ENCODE results near the gene EYA2.

EYA2 gene

DNA sequence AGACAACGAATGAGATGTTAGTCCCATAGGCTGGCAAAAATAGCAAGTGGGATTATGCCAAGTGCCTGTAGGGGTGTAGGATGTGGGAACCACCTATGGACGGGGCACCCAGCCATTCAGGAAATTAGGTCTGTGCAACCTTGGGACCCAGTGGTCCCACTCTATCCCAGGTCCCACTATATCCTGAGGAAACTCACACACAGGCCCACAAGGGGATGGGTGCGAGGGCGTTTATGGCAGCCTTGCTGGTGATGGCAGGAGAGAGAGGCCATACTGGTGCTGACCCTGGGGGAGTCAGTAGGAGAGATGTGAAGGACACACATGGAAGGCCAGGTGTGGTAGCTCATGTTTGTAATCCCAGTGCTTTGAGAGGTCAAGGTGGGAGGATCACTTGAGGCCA, 163.6 kb downstream of the EYA2 start:
- no peaks in the 10 kb centered on the region for H3K79me2 ChIP-seq (ENCODE audit: insufficient read depth, low read depth)
- no peak overlapping the region for H3K4me3 ChIP-seq (IDR thresholded peaks at IDR 0.05; ENCODE audit: insufficient read depth, low read depth, low read length)
- no peaks in the 10 kb centered on the region for H4K20me1 ChIP-seq (ENCODE audit: insufficient read depth)
- no peak overlapping the region for H2AFZ ChIP-seq (ENCODE audit: low read depth)
- H3K4me2 ChIP-seq, result no peak overlapping the region
- no peaks in the 10 kb centered on the region for H3K27me3 ChIP-seq (ENCODE audit: insufficient read depth, low read depth)
- H3K36me3 ChIP-seq (ENCODE audit: insufficient read depth), result no peaks in the 10 kb centered on the region
- H3K9ac ChIP-seq, result no peak overlapping the region
- no peak overlapping the region for H3K27ac ChIP-seq
- H3K4me1 ChIP-seq (ENCODE audit: low read depth, poor library complexity, severe bottlenecking), result no peaks in the 10 kb centered on the region
- TF ChIP-seq, protein P1, sequence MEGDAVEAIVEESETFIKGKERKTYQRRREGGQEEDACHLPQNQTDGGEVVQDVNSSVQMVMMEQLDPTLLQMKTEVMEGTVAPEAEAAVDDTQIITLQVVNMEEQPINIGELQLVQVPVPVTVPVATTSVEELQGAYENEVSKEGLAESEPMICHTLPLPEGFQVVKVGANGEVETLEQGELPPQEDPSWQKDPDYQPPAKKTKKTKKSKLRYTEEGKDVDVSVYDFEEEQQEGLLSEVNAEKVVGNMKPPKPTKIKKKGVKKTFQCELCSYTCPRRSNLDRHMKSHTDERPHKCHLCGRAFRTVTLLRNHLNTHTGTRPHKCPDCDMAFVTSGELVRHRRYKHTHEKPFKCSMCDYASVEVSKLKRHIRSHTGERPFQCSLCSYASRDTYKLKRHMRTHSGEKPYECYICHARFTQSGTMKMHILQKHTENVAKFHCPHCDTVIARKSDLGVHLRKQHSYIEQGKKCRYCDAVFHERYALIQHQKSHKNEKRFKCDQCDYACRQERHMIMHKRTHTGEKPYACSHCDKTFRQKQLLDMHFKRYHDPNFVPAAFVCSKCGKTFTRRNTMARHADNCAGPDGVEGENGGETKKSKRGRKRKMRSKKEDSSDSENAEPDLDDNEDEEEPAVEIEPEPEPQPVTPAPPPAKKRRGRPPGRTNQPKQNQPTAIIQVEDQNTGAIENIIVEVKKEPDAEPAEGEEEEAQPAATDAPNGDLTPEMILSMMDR (conservative IDR thresholded peaks at IDR 0.05; ENCODE audit: low read depth, low read length), result no peak

DNA sequence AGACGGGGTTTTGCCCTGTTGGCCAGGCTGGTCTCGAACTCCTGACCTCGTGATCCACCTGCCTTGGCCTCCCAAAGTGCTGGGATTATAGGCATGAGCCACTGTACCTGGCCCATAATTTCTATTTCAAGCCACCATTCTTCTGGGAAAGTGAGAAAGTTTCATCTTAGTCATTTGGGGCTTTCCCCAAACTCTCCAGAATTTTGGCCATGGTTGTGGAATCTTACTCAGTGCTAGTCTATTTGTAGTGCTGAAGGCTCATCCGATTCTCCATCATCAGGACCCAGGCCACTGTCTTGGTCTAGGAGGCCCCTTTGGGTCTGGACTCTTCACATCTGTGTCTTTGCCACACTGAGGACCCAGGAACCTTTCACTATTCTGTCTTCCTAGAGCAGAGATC, 164.9 kb downstream of the EYA2 start:
- H4K20me1 ChIP-seq (ENCODE audit: insufficient read depth), result no peaks in the 10 kb centered on the region
- TF ChIP-seq, protein P1 (conservative IDR thresholded peaks at IDR 0.05; ENCODE audit: low read depth, low read length), result no peak
- H3K27me3 ChIP-seq (ENCODE audit: insufficient read depth, low read depth), result no peaks in the 10 kb centered on the region
- H3K4me1 ChIP-seq (ENCODE audit: low read depth, poor library complexity, severe bottlenecking), result no peaks in the 10 kb centered on the region
- no peaks in the 10 kb centered on the region for H3K79me2 ChIP-seq (ENCODE audit: insufficient read depth, low read depth)
- H2AFZ ChIP-seq (ENCODE audit: low read depth), result no peak overlapping the region
- H3K4me3 ChIP-seq (IDR thresholded peaks at IDR 0.05; ENCODE audit: insufficient read depth, low read depth, low read length), result no peak overlapping the region
- no peaks in the 10 kb centered on the region for H3K36me3 ChIP-seq (ENCODE audit: insufficient read depth)
- no peak overlapping the region for H3K27ac ChIP-seq
- no peak overlapping the region for H3K9ac ChIP-seq
- no peak overlapping the region for H3K4me2 ChIP-seq

DNA sequence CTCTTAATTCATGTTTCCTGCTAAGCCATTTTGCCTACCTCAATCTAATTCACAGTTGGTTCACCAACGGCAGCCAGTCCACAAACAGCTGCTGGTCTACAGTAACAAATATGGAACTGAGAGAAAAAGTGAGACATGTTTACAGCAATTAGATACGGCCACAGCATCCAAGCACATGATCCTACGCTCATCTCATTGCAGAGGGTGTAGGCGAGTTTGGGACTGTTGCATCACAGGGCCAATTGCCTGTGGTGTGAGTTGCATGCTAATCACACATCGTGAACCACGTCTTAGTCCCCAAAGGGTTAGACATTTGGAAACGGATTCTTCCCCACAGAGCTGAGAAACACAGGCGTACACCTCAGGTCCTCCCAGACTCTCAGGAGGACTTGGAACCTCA, 166.9 kb downstream of the EYA2 start:
- no peak overlapping the region for H2AFZ ChIP-seq (ENCODE audit: low read depth)
- H3K36me3 ChIP-seq (ENCODE audit: insufficient read depth), result no peaks in the 10 kb centered on the region; the same call in 1 of the 2 replicates
- no peak overlapping the region for H3K9ac ChIP-seq
- H3K79me2 ChIP-seq (ENCODE audit: insufficient read depth, low read depth), result no peaks in the 10 kb centered on the region; the same call in 1 of the 2 replicates
- no peaks in the 10 kb centered on the region for H4K20me1 ChIP-seq (ENCODE audit: insufficient read depth)
- peaks cover 10% of the 10 kb centered on the region for H3K4me1 ChIP-seq (ENCODE audit: low read depth, poor library complexity, severe bottlenecking)
- H3K27ac ChIP-seq, result no peak overlapping the region
- H3K4me2 ChIP-seq, result no peak overlapping the region
- no peak overlapping the region for H3K4me3 ChIP-seq (IDR thresholded peaks at IDR 0.05; ENCODE audit: insufficient read depth, low read depth, low read length)
- no peaks in the 10 kb centered on the region for H3K27me3 ChIP-seq (ENCODE audit: insufficient read depth, low read depth)
- TF ChIP-seq, protein P1 (conservative IDR thresholded peaks at IDR 0.05; ENCODE audit: low read depth, low read length), result no peak

DNA sequence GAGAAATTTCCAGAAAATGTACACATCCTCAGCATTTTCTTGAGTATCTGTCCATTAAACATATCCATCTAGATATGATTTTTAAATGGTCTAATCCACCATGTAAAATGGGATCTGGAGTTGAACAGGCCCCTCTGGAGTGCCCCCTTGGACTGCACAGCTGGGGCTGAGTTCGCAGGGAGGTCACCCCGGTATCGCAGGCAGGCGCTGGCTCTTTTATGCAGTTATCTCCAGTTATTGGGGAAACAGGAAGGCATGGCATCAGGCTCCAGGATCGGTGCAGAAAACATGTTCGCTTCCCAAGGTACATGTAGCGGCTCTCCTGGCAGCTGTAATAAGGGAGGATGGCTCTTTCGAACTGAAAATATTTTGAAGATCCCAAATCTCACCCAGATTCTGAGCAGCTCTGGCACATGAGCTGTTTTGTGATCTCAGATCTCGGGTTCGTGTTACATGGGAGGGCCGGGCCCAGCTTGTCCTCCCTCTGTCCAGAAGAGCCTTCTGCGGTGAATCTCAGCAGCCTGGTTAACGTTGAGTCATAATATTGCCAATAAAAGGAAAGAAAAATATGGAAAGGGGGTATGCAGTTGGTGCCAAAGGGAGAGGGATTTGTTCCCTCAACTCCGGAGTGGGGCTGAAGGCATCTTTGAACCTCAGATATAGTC, 167.7 kb downstream of the EYA2 start:
- TF ChIP-seq, protein P1 (conservative IDR thresholded peaks at IDR 0.05; ENCODE audit: low read depth, low read length), result no peak
- Histone ChIP-seq H3K9ac (no peak overlapping the region), H3K79me2 (ENCODE audit: insufficient read depth, low read depth) (no peaks in the 10 kb centered on the region; the same call in 1 of the 2 replicates), H2AFZ (ENCODE audit: low read depth) (no peak overlapping the region), H3K4me2 (no peak overlapping the region), H4K20me1 (ENCODE audit: insufficient read depth) (no peaks in the 10 kb centered on the region), H3K4me1 (ENCODE audit: low read depth, poor library complexity, severe bottlenecking) (peaks cover 10% of the 10 kb centered on the region), H3K27ac (no peak overlapping the region), H3K27me3 (ENCODE audit: insufficient read depth, low read depth) (no peaks in the 10 kb centered on the region), H3K4me3 (IDR thresholded peaks at IDR 0.05; ENCODE audit: insufficient read depth, low read depth, low read length) (no peak overlapping the region), H3K36me3 (ENCODE audit: insufficient read depth) (peaks cover 5% of the 10 kb centered on the region; the same call in 1 of the 2 replicates)

Measured in KMS-11 (cell line).